Measurements from ENCODE around the gene AAK1. TPM values are rescaled to one million over a fixed set of nuclear protein-coding genes. Genes with fewer than 3 reads are reported as not detected.

AAK1 gene
- polyA plus RNA-seq, 3 donors = 9.8 to 18.9 (median 10.8) TPM

GRCh38 chr2:69616755-69617154, 26.8 kb downstream of the AAK1 start:
- Histone ChIP-seq H3K27ac (ENCODE audit: low read depth in 1 of 2, low read length in 2 of 2) (peak overlapping the region in 1 of 2 donors; percentile 20), H3K36me3 (replicated peaks in 1 of 2; ENCODE audit: control insufficient read depth in 1 of 2, insufficient read depth in 2 of 2, low read length in 2 of 2) (peaks cover 0 to 4% of the 10 kb centered on the region in 2 donors), H3K4me1 (ENCODE audit: control insufficient read depth in 1 of 2, insufficient read depth in 2 of 2, low read length in 2 of 2) (peaks cover 40 to 51% of the 10 kb centered on the region in 2 donors), H3K9me3 (replicated peaks in 1 of 2; ENCODE audit: control insufficient read depth in 1 of 2, insufficient read depth in 1 of 2, low read length in 2 of 2) (no peaks in the 10 kb centered on the region), H2AFZ (ENCODE audit: insufficient read depth, low read depth, low read length, poor library complexity, severe bottlenecking) (no peak overlapping the region), H3K27me3 (ENCODE audit: control insufficient read depth in 2 of 2, insufficient read depth in 2 of 2, low read length in 2 of 2) (no peaks in the 10 kb centered on the region), H3K9ac (ENCODE audit: insufficient read depth, low read length, poor library complexity, severe bottlenecking) (no peak overlapping the region), H4K20me1 (ENCODE audit: insufficient read depth, low read length) (peaks cover 50% of the 10 kb centered on the region), H3K4me3 (replicated peaks in 1 of 3; ENCODE audit: low read depth in 2 of 3, low read length in 3 of 3) (no peak overlapping the region), H3K4me2 (replicated peaks; ENCODE audit: extremely low read depth, low read length, poor library complexity, severe bottlenecking) (no peak overlapping the region), H3K79me2 (ENCODE audit: insufficient read depth, low read length) (peaks cover 99% of the 10 kb centered on the region)
- Mint-ChIP-seq H3K4me1 (peaks cover 27% of the 10 kb centered on the region), H3K27ac (peak overlapping the region in 2 of 7 donors; percentile 3 to 18), H3K27me3 (ENCODE audit: low read depth in 3 of 3) (no peaks in the 10 kb centered on the region), H3K4me3 (no peak overlapping the region), H3K9me3 (no peaks in the 10 kb centered on the region), H3K36me3 (peaks cover 12 to 13% of the 10 kb centered on the region in 2 donors)
- no peak for DNase-seq
- no peak for TF ChIP-seq CTCF (IDR thresholded peaks at IDR 0.05)
- WGBS (ENCODE audit: insufficient coverage) = no CpG with 5 or more reads among the region's 1 CpG
- intact Hi-C loops (cut with micrococcal nuclease) = no loop called here

GRCh38 chr2:69615969-69616368, 27.6 kb downstream of the AAK1 start:
- peak overlapping the region in 1 of 2 donors; percentile 55 for H3K27ac ChIP-seq (ENCODE audit: low read depth in 1 of 2, low read length in 2 of 2)
- H3K4me1 ChIP-seq (ENCODE audit: control insufficient read depth in 1 of 2, insufficient read depth in 2 of 2, low read length in 2 of 2) = peaks cover 36 to 44% of the 10 kb centered on the region in 2 donors
- Mint-ChIP-seq H3K9me3 (peaks cover 0 to 3% (median 0%) of the 10 kb centered on the region in 7 donors), H3K4me1 (peaks cover 26% of the 10 kb centered on the region), H3K36me3 (peaks cover 19 to 21% of the 10 kb centered on the region in 2 donors), H3K4me3 (peak overlapping the region; percentile 40 to 50), H3K27ac (peak overlapping the region in 4 of 7 donors; percentile 16 to 80 (median 42)), H3K27me3 (ENCODE audit: low read depth in 3 of 3) (no peaks in the 10 kb centered on the region)
- peak in 1 of 3 donors; percentile 39 for DNase-seq
- H3K27me3 ChIP-seq (ENCODE audit: control insufficient read depth in 2 of 2, insufficient read depth in 2 of 2, low read length in 2 of 2) = no peaks in the 10 kb centered on the region
- H3K9me3 ChIP-seq (replicated peaks in 1 of 2; ENCODE audit: control insufficient read depth in 1 of 2, insufficient read depth in 1 of 2, low read length in 2 of 2) = no peaks in the 10 kb centered on the region
- no peak overlapping the region for H2AFZ ChIP-seq (ENCODE audit: insufficient read depth, low read depth, low read length, poor library complexity, severe bottlenecking)
- WGBS (ENCODE audit: insufficient coverage) = 0% methylated on average over 1 of the region's 4 CpGs
- no peak overlapping the region for H3K9ac ChIP-seq (ENCODE audit: insufficient read depth, low read length, poor library complexity, severe bottlenecking)
- peak overlapping the region in 2 of 3 experiments; percentile 12 to 28 for H3K4me3 ChIP-seq (replicated peaks in 1 of 3; ENCODE audit: low read depth in 2 of 3, low read length in 3 of 3)
- peak overlapping the region; percentile 34 for H3K4me2 ChIP-seq (replicated peaks; ENCODE audit: extremely low read depth, low read length, poor library complexity, severe bottlenecking)
- intact Hi-C loops (cut with micrococcal nuclease) = no loop called here
- no peak for TF ChIP-seq CTCF (IDR thresholded peaks at IDR 0.05)
- peaks cover 2 to 4% of the 10 kb centered on the region in 2 donors for H3K36me3 ChIP-seq (replicated peaks in 1 of 2; ENCODE audit: control insufficient read depth in 1 of 2, insufficient read depth in 2 of 2, low read length in 2 of 2)
- H3K79me2 ChIP-seq (ENCODE audit: insufficient read depth, low read length) = peaks cover 99% of the 10 kb centered on the region
- H4K20me1 ChIP-seq (ENCODE audit: insufficient read depth, low read length) = peaks cover 50% of the 10 kb centered on the region

Measured in CD14-positive monocyte (primary cell).